HG03432 (cell line): ENCODE results near the gene NF2.
"Not testable (repeated sequence)": the region's sequence is repeated elsewhere in the genome, so short reads cannot be mapped to it uniquely, and the experiment has no call there.

Experiments
- ATAC-seq: cut with Tn5 transposase; IDR thresholded peaks from one replicate; pipeline ENCODE4 v1.9.1; 2021; ENCODE audit warnings: mild to moderate bottlenecking, moderate library complexity; ENCODE audit not compliant: unreplicated experiment

NF2 gene

DNA sequence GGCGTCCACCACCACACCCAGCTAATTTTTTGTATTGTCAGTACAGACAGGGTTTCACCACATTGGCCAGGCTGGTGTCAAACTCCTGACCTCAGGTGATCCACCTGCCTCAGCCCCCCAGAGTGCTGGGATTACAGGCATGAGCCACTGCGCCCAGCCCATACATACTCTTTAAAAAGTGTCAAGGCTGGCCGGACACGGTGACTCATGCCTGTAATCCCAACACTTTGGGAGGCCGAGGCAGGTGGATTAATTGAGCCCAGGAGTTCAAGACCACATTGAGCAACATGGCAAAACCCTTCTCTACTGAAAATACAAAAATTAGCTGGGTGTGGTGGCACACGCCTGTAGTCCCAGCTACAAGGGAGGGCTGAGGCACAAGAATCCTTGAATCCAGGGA is 9.0 kb upstream of the NF2 start:
- ATAC-seq = not testable (repeated sequence)

DNA sequence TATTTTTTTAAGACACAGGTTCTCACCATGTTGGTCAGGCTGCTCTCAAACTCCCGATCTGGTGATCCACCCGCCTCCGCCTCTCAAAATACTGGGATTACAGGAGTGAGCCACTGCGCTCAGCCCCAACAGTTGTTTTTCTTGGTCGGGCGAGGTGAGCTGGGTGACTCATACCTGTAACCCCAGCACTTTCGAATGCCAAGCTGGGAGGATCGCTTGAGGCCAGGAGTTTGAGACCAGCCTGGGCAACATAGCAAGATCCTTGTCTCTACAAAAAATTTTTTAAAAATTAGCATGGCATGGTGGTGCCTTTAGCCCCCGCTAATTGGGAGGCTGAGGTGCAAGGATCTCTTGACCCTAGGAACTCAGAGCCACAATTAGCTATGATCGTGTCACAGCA is 7.0 kb upstream of the NF2 start:
- ATAC-seq = no peak

DNA sequence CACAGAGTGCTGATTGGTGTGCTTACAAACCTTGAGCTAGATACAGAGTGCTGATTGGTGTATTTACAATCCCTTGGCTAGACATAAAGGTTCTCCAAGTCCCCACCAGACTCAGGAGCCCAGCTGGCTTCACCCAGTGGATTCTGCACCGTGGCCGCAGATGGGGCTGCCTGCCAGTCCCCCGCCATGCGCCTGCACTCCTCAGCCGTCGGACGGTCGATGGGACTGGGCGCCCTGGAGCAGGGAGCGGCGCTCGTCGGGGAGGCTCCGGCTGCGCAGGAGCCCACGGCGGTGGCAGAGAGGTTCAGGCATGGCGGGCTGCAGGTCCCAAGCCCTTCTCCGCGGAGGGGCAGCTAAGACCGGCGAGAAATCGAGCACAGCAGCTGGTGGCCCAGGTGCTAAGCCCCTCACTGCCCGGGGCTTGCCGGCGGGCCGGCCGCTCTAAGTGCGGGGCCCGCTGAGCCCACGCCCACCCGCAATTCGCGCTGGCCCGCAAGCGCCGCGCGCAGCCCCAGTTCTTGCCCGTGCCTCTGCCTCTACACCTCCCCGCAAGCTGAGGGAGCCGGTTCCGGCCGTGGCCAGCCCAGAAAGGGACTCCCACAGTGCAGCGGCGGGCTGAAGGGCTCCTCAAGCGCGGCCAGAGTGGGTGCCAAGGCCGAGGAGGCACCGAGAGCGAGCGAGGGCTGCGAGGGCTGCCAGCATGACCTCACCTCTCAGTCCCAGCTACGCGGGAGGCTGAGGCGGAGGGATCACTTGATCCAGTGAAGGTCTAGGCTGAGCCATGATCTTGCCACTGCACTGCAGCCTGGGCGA is 5.4 kb upstream of the NF2 start:
- not testable (repeated sequence) for ATAC-seq

DNA sequence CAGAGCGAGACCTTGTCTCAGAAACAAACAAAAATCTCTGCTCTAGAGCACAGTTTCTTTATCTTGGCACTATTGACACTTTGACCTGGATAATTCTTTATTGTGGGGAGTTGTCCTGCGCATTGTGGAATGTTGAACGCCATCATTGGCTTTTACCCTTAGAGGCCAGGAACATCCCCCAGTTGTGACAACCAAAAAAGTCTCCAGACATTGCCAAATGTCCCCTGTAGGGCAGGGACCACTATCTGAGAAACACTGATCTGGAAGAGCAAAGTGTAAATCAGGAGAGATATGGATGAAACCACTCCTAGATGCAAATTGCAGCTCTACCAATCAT is 4.8 kb upstream of the NF2 start:
- ATAC-seq = no peak

DNA sequence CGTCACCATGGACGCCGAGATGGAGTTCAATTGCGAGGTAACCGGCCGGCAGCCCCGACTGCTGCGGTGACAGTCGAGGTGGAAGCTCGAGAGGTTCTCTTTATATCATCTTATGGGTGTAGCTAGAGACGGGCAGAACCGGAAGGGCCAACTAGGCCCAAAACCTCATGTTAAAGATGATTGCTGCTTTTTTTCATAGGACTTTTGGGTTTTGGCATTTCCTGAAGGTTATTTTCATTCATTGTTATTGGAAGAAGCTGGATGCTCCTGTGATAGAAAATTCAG is 585 bp downstream of the NF2 start:
- no peak for ATAC-seq

DNA sequence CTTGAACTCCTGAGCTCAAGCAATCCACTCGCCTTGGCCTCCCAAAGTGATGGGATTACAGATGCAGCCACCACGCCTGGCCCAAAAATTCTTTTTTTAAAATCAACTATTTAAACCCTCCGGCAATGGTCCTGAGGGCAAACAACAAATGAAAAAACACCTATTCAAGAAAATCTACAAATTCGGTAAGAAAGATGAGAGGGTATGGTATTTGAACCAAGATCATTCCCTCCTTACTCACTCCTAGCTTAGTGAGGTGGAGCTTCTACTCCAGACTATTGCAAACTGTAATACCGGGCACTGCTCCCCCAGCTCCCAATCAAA is 2.1 kb downstream of the NF2 start:
- no peak for ATAC-seq

DNA sequence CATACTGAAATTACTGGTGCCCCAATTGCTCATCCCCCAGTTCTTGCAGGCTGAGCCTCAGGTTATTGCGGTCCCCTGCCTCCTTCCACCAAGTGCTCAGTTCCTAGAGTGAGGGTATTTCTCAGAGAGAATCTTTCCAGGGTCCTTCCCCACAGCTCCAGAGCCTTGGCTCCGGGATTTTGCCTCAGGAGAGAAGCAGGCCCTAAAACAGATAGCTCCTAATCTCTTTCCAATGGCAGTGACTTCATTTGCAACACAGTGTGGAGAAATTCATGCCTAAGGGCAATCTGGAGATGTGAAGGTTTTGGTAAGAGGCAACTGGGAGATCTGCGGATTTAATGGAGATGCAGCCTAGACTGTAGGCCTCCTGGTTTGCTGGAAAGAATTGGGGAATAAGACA is 2.9 kb downstream of the NF2 start:
- ATAC-seq = no peak

DNA sequence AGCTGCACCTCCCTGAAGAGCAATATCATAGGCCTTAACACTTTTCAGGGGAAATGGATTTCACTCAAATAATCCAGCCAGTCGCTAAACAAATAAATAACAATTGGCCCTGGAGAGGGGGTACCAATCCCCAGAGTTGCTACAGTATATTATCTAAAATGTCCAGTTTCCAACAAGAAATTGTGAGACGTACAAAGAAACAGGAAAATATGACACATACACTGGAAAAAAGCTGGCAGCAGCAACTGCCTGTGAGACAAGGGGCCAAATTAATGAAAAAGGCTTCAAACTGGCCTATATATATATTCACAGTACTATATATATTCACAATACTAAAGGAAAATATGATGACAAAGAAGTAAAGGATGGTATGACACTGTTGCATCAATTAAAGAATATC is 4.0 kb downstream of the NF2 start:
- no peak for ATAC-seq

DNA sequence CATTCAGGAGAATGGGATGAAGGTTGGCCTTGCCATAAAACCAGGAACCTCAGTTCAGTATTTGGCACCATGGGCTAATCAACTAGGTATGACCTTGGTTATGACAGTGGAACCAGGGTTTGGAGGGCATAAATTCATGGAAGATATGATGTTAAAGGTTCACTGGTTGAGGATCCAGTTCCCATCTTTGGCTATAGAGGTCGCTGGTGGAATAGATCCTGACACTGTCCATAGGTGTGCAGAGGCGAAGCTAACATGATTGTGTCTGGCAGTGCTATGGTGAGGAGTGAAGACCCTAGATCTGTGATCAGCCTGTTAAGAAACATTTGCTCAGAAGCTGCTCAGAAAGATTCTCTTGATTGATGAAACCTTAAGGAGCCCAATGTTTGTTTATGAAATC is 5.7 kb downstream of the NF2 start:
- no peak for ATAC-seq

DNA sequence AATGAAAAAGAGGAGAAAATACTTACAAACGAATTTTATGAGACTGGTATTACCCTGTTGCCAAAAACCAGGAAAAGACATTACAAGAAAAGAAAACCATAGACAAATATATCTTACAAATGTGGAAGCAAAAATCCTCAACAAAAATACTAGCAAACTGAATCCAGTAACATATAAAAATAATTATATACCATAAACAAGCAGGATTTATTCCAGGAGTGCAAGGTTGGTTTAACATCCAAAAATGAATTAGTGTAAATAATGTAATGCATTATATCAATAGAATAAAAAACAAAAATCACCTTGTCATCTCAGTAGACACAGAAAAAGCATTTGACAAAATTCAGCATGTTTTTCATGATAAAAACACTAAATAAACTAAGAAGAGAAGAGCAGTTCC is 7.3 kb downstream of the NF2 start:
- no peak for ATAC-seq

DNA sequence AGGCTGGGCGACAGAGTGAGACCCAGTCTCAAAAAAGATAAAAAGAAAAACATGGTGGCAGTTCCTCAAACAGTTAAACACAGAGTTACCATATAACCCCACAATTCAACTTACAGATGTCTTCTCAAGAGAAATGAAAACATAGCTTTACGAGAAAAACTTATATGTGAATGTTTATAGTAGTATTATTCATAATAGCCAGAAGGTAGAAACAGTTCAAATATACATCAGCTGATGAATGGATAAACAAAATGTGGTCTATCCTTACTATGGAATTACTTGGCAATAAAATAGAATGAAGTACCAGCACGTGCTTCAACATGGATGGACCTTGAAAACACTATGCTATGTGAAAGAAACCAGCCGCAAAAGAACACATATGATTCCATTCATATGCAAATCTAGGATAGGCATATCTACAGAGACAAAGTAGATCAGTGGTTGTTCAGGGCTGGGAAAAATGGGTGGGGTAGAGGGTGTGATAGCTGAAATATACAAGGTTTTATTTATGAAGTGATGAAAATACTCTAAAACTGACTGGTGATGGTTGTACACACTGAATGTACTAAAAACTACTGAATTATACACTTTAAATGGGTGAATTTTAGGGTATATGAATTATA is 12.4 kb downstream of the NF2 start:
- ATAC-seq = no peak

DNA sequence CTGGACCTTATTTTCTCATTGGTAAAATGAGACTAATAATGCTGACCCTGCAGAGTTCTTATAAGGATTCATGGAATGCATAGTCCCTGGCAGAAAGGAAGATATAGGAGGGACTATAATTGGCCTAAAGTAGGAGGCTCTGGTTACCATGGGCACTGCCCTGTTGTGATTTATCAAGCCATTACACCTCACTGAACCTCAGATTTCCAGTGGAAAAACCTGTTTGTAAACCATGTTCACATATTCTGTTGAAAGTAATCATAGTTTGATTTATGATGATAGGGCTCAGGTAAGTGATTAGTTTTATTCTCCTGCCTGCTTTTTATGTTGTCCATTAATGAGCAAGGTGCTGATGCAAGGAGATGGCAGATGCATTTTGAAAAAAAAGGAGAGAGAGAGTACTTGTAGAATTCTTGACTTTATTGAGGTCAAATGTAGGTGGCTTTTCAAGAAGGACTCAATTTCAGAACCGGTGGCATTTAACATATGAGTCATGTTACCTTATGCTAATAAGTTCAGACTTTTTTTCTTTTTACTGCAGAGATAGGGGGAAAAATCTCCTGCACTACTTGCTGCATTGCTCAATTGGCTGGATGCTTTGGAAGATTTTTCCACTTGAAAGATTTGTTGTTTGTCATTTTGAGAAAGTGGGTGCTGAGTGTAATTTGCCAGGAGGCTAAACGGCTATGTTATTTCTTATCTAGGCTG is 14.6 kb downstream of the NF2 start:
- no peak for ATAC-seq

DNA sequence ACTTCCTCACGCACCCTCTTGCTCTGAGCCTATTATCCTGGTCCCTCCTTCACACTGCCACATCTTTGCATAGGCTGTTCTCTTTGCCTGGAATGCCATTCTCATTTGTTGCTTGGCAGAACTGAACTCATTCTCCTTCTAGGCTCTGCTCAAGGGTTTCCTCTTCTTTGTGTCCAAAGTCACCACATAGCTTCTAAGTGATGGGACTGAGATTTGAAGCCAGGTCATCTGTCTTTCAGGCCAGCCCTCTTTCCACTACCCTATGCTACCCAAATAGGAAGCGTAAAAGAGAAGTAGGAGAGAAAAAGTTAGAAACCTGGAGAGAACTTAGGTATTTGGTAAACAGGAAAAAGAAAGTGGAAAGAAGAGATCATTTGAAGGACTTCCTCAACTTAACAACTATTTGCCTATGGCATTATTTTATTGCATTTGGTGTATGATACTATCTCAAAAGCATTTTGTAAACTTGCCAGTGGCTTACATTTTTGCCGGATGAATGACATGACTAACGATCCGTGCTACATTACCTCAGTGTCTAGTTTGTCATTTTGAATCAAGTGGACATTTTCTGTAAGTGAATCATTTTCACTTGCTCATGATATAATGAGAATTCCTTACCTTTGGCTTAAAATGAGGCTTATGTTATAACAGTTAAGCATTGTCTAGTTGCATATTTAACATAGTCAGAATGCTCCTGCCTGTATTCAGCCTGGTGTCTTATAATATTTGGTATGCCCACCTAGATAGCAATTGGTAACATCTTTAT is 18.5 kb downstream of the NF2 start:
- no peak for ATAC-seq

DNA sequence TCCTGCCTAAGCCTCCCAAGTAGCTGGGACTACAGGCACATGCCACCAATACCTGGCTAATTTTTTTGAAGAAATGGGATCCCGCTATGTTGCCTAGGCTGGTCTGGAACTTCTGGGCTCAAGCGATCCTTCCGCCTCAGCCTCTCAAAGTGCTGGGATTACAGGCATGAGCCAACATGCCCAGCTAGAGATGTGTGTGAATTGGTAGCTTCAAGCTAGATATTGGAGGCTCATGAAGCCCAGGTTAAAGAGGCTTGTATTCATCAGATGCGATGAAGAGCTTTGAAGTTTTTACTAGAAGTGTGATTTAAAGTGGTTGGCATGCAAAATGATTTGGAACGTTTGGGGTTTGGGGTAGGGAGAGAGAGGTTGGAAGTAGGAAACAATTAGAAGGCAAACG is 19.6 kb downstream of the NF2 start:
- no peak for ATAC-seq

DNA sequence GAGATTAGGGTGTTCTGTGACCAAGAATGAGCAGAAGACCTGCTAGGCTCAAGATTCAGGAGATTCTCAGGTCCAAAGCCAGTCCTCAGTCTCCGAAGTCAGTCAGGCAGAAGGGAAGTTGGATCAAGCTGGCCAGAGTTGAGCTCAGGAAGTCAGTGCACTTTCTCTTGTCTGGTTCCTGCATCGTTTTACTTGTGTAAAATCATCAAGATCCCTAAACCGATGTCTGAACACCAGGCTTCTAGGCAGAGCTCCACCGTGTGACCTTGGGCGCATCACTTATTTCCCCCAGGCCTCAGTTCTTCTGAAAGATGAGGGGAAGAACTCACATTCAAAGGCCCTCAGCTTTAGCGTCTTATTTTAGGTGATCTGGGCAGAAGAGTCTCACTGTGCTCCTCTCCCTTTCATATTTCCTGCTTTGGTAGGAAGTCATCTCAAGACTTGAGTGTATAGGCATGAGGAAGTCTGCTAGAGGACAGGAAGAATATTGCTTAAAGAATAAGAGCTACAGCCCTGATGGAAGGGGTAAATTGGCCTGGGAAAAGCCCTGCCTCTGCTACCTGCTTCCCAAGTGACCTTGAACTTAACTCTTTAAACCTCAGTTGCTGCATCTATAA is 20.2 kb downstream of the NF2 start:
- no peak for ATAC-seq

DNA sequence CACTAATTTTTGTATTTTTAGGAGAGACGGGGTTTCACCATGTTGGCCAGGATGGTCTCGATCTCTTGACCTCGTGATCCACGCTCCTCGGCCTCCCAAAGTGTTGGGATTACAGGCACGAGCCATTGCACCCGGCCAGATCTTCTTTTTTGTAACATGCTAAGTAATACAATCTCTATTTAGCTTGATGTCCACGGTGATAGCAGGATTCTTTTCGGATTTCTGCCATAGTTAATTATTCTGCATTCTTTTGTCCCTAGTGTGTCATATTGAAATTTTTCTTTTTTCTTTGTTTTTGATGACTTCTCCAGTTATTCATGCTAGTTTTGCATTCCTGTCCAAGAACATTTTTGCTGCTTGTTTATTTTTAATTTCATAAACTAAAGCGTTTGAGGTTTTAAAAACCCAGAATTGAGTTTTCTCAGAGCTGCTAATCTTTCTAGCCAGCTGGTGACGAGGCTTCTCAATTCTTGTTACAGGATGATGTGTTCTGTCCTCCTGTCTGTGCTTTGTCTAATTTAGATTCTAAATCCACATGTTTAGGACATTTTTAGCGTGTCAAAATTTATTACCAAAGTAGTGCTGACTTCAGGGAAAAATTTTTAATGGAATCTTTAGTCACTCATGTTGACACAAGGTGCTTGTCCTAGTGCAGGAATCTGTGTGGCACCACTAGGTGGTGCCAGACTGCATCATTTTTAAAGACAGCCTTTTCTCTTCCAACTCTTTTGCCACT is 21.8 kb downstream of the NF2 start:
- ATAC-seq = no peak

DNA sequence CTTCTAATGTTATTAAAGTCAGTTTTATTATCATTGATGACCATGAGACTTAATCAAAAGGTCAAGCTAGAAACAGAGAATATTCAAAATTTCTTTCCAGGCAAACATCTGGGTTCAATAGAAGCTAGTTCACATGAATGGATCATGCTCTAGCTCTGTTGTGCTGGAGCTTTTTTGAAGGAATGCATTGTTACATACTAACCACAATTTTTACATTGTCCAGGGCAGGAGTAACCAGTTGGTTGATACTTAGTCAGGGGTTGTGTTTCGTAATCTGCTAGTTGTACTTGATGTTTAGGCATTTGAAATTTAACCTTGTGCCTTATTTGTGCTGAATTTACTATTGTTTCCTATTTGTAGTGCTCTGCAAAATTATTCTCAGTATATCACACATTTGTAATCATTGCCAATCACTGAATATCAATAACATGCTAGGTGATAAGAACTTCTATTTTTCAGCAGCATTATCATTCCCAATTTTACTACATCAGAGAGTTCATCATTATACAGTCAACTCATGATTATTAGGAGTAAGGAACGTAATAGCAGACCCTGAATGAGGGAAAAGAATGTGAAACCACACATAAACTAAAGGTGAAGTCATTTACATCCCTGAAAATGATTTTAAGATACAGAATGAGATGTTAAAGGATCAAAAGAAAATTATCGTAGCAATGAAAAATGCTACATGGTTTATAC is 23.2 kb downstream of the NF2 start:
- no peak for ATAC-seq

DNA sequence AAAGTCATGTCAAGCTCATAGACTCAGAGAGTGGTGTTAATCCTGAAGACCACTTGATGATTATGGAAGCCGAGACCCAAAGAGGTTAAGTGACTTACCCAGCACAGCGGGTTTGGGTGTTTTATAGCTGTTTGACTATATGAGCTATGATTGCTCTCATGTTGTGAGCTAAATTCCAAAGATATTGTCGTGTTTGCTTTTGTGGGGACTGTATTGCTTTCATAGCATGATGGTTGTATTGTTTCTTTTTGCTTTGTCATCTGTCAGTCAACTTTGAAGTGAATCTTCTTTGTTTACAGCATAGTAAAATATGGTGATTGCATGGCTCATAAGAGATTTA is 23.7 kb downstream of the NF2 start:
- ATAC-seq = no peak

DNA sequence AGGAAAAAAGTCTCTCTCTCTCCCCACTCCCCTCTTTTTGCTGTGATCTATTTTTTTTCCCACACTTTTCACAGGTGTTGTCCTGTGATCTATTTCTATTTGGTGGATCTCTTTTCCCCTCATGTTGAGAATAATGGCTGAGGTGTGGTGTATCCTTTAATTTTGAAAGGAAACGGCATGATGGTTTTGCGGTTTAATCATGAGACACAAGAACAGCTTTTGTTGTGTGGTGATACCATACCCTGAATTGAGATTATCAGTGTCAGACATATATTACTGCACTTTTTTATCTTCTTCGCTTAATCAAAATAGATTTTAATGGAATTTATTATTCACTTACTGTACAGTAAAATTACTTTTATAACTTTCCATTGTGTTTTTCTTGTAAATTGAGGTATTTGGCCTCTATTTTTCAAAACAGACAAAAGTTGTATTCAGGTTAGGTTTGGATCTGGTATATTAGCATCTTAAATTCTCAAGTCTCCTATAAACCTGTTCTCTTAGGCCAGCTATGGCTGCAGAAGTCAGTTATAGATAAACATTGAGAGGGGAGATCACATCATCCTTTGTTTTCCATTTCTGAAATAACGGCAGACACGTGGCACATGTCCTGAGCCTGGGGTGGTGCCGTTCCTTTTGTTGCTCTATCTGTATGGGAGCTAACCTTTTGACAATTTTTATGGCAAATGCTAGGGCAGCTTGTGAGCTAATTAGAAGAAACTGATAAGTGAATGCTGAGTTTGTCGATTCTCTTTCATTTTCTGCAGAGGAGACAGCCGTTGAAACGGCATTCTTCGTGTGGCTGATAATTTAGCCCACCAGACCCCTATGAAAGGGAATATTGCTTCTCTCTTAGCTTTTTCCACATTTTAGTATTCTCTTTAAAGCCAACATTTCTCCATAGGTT is 25.8 kb downstream of the NF2 start:
- ATAC-seq = no peak
